ENCODE results near the gene TMEM243. TPM values are rescaled to one million over a fixed set of nuclear protein-coding genes. Genes with fewer than 3 reads are reported as not detected.
"Not testable (repeated sequence)": the region's sequence is repeated elsewhere in the genome, so short reads cannot be mapped to it uniquely, and the experiment has no call there.

TMEM243 gene
- 10 to 100 TPM in 11 of 12 donors, not detected in 1; 13.8 to 26.1 (median 19.6) TPM for polyA plus RNA-seq (ENCODE audit: insufficient read length in 12 of 12)
- long read RNA-seq, donor 1, transcript TMEM243-201 (4 exons, 1,063 nt): major isoform, 12 of 20 reads
- long read RNA-seq, donor 1, transcript TMEM243-203 (5 exons, 1,273 nt): minor isoform, 8 of 20 reads
- long read RNA-seq, donor 1, partial matches to known transcripts: 0 of 20 reads
- long read RNA-seq, donor 1, other reads (novel, unspliced or antisense): 0 of 20 reads
- long read RNA-seq, donor 2, partial matches to known transcripts: 0 of 8 reads
- long read RNA-seq, donor 2, other reads (novel, unspliced or antisense): 0 of 8 reads
- long read RNA-seq, donor 3: 0 reads
- long read RNA-seq, donor 4, partial matches to known transcripts: 0 of 5 reads
- long read RNA-seq, donor 4, other reads (novel, unspliced or antisense): 0 of 5 reads
- long read RNA-seq, donor 5, transcript TMEM243-203 (5 exons, 1,273 nt): major isoform, 5 of 11 reads
- long read RNA-seq, donor 5, partial matches to known transcripts: 0 of 11 reads
- long read RNA-seq, donor 5, other reads (novel, unspliced or antisense): 0 of 11 reads
- long read RNA-seq, donor 6, partial matches to known transcripts: 0 of 3 reads
- long read RNA-seq, donor 6, other reads (novel, unspliced or antisense): 0 of 3 reads
- long read RNA-seq, donor 7, partial matches to known transcripts: 0 of 6 reads
- long read RNA-seq, donor 7, other reads (novel, unspliced or antisense): 0 of 6 reads
- long read RNA-seq, donor 8, transcript TMEM243-201 (4 exons, 1,063 nt): major isoform, 5 of 9 reads
- long read RNA-seq, donor 8, partial matches to known transcripts: 0 of 9 reads
- long read RNA-seq, donor 8, other reads (novel, unspliced or antisense): 0 of 9 reads
- long read RNA-seq, donor 9, transcript TMEM243-201 (4 exons, 1,063 nt): major isoform, 5 of 8 reads
- long read RNA-seq, donor 9, partial matches to known transcripts: 0 of 8 reads
- long read RNA-seq, donor 9, other reads (novel, unspliced or antisense): 0 of 8 reads
- long read RNA-seq, donor 10, transcript TMEM243-203 (5 exons, 1,273 nt): major isoform, 5 of 10 reads
- long read RNA-seq, donor 10, transcript TMEM243-201 (4 exons, 1,063 nt): major isoform, 5 of 10 reads
- long read RNA-seq, donor 10, partial matches to known transcripts: 0 of 10 reads
- long read RNA-seq, donor 10, other reads (novel, unspliced or antisense): 0 of 10 reads
- long read RNA-seq, donor 11, transcript TMEM243-201 (4 exons, 1,063 nt): minor isoform, 6 of 15 reads
- long read RNA-seq, donor 11, transcript TMEM243-203 (5 exons, 1,273 nt): major isoform, 7 of 15 reads
- long read RNA-seq, donor 11, partial matches to known transcripts: 0 of 15 reads
- long read RNA-seq, donor 11, other reads (novel, unspliced or antisense): 0 of 15 reads

- peak; percentile 78 for DNase-seq
Measured at GRCh38 chr7:87219545-87220025, at the start of gene TMEM243. TMEM243 (minus strand) TSS chr7:87219732; CDS start chr7:87219503, 229 bp downstream.

- no peak for DNase-seq
Measured at GRCh38 chr7:87267239-87267900, 47.8 kb upstream of the TMEM243 start.

- no peak for DNase-seq
Measured at GRCh38 chr7:87263537-87263936, 44.0 kb upstream of the TMEM243 start.

- DNase-seq: no peak
Measured at GRCh38 chr7:87253589-87254087, 34.1 kb upstream of the TMEM243 start.

- DNase-seq: not testable (repeated sequence)
Measured at GRCh38 chr7:87245671-87246070, 26.1 kb upstream of the TMEM243 start.

GRCh38 chr7:87238464-87239051 is 19.0 kb upstream of the TMEM243 start:
- DNase-seq: not testable (repeated sequence)

GRCh38 chr7:87234949-87235348 is 15.4 kb upstream of the TMEM243 start:
- no peak for DNase-seq

GRCh38 chr7:87231711-87232110 is 12.2 kb upstream of the TMEM243 start:
- DNase-seq: peak; percentile 47

GRCh38 chr7:87231258-87231657 is 11.7 kb upstream of the TMEM243 start:
- DNase-seq: no peak

GRCh38 chr7:87226495-87226894 is 7.0 kb upstream of the TMEM243 start:
- no peak for DNase-seq

GRCh38 chr7:87225696-87226095 is 6.2 kb upstream of the TMEM243 start:
- DNase-seq: no peak

GRCh38 chr7:87223666-87224065 is 4.1 kb upstream of the TMEM243 start:
- DNase-seq: no peak

GRCh38 chr7:87220734-87221215 is 1.2 kb upstream of the TMEM243 start:
- peak; percentile 27 for DNase-seq

- DNase-seq: peak; percentile 64
Measured at GRCh38 chr7:87220026-87220733, 648 bp upstream of the TMEM243 start.

- peak; percentile 62 for DNase-seq
Measured at GRCh38 chr7:87218796-87219544, 562 bp downstream of the TMEM243 start.

- no peak for DNase-seq
Measured at GRCh38 chr7:87217983-87218653, 1.4 kb downstream of the TMEM243 start.

GRCh38 chr7:87216701-87217508 is 2.6 kb downstream of the TMEM243 start:
- no peak for DNase-seq

Data from muscle of arm (tissue), 14 donors.